MCF 10A (cell line): ENCODE measurements around the gene TEX101. TPM values are rescaled to one million over a fixed set of nuclear protein-coding genes. Genes with fewer than 3 reads are reported as not detected.

ENCODE experiments used
- BruUV-seq: library from RNA; stranded (reverse); fragments of 400-500 nt; replicated peaks from 2 replicates; lab custom pipeline; 2021; lab: Mats Ljungman, UMichigan
- CTCF ChIA-PET: fragments of 300-600 bp; sonication (Branson Sonifier 250); formaldehyde crosslinking; extraction: SDS; loops from one replicate; lab custom pipeline; 2021; ENCODE audit warnings: antibody characterized with exemption, inconsistent platforms; lab: Yijun Ruan, JAX
- POLR2A ChIA-PET: fragments of 300-600, 350-650 bp; sonication (Branson Sonifier 250); formaldehyde crosslinking; extraction: SDS; loops from one replicate; lab custom pipeline; 2020; ENCODE audit warnings: antibody characterized with exemption, inconsistent platforms; lab: Yijun Ruan, JAX
- DNase-seq: peaks from one replicate; pipeline ENCODE4 v3.0.0-alpha.2; 2018; ENCODE audit not compliant: unreplicated experiment
- H3K27ac Mint-ChIP-seq: one replicate; pipeline ENCODE4 v1.8.0; 2022; ENCODE audit warnings: mild to moderate bottlenecking, low read depth, mixed read lengths; ENCODE audit not compliant: unreplicated experiment
- H3K27me3 Mint-ChIP-seq: one replicate; pipeline ENCODE4 v1.8.0; 2022; ENCODE audit warnings: mixed read lengths; ENCODE audit not compliant: insufficient read depth, unreplicated experiment
- H3K36me3 Mint-ChIP-seq: one replicate; pipeline ENCODE4 v1.8.0; 2022; ENCODE audit warnings: mild to moderate bottlenecking, moderate library complexity, mixed read lengths; ENCODE audit not compliant: insufficient read depth, unreplicated experiment
- H3K4me1 Mint-ChIP-seq: one replicate; pipeline ENCODE4 v1.8.0; 2022; ENCODE audit warnings: mixed read lengths; ENCODE audit not compliant: insufficient read depth, unreplicated experiment
- H3K4me3 Mint-ChIP-seq: one replicate; pipeline ENCODE4 v1.8.0; 2022; ENCODE audit warnings: mild to moderate bottlenecking, moderate library complexity, mixed read lengths; ENCODE audit not compliant: unreplicated experiment
- H3K9me3 Mint-ChIP-seq: one replicate; pipeline ENCODE4 v1.8.0; 2022; ENCODE audit warnings: mixed read lengths; ENCODE audit not compliant: unreplicated experiment
- intact Hi-C: fragments of 100-400 bp; cut with micrococcal nuclease; formaldehyde crosslinking; loops from 2 replicates; pipeline ENCODE4 v1.14.1; 2022
- total RNA-seq: library from RNA; stranded (reverse); gene quantifications from 2 replicates; pipeline ENCODE4 v1.2.3, GENCODE V29; 2022
- TF ChIP-seq, protein P1 (sequence below): fragments of 200-600 bp; IDR thresholded peaks from one replicate; pipeline ENCODE4 v1.8.0; 2022; ENCODE audit warnings: antibody characterized with exemption, mild to moderate bottlenecking; ENCODE audit not compliant: unreplicated experiment

The TEX101 gene
- total RNA-seq, 1 experiment from 2014 or later: not detected

DNA sequence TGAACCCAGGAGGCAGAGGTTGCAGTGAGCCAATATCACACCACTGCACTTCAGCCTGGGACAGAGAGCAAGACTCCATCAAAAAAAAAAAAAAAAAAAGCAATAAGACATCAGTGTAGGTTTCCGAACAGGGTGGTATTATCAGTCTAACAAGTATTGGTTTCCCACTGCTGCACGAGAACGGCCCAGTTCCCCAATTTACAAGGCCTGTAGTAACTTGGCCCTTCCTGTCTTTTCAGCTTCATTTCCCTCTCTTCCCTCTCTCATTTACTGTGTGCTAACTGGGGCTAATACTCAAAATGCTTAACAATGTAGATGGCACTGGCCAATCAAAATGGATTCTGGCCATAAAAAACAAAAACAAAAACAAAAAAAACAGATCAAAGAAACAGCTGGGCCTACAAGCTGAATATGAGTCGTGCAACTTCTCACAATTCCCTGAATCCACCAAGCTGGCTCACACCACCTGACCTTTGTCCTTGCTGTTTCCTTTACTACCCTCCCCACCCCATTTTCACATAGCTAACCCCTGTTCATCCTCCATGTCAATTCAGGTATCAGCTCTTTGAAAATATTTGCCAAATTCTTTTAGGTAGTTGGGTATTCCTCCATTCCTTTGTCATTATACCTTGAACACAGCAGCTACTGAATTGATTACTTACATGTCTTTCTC is 2.4 kb downstream of the TEX101 start:
- intact Hi-C loops: no loop called here
- H3K27ac Mint-ChIP-seq: no peak overlapping the region
- BruUV-seq: no TSS peak
- peaks cover 7% of the 10 kb centered on the region for H3K36me3 Mint-ChIP-seq
- DNase-seq: no peak
- no peak overlapping the region for H3K4me3 Mint-ChIP-seq
- ChIA-PET POLR2A (interaction anchor here (0.7 kb wide), 1 partner anchor 109 kb away, joined by 3 read pairs; no protein-coding TSS in a partner anchor), CTCF (interaction anchor here (0.6 to 2.1 kb wide), 9 partner anchors 8 to 328 kb away, joined by 3 to 6 read pairs (median 4); no protein-coding TSS in a partner anchor)
- no peaks in the 10 kb centered on the region for H3K4me1 Mint-ChIP-seq
- no peaks in the 10 kb centered on the region for H3K9me3 Mint-ChIP-seq
- H3K27me3 Mint-ChIP-seq: no peaks in the 10 kb centered on the region
- TF ChIP-seq, protein P1, sequence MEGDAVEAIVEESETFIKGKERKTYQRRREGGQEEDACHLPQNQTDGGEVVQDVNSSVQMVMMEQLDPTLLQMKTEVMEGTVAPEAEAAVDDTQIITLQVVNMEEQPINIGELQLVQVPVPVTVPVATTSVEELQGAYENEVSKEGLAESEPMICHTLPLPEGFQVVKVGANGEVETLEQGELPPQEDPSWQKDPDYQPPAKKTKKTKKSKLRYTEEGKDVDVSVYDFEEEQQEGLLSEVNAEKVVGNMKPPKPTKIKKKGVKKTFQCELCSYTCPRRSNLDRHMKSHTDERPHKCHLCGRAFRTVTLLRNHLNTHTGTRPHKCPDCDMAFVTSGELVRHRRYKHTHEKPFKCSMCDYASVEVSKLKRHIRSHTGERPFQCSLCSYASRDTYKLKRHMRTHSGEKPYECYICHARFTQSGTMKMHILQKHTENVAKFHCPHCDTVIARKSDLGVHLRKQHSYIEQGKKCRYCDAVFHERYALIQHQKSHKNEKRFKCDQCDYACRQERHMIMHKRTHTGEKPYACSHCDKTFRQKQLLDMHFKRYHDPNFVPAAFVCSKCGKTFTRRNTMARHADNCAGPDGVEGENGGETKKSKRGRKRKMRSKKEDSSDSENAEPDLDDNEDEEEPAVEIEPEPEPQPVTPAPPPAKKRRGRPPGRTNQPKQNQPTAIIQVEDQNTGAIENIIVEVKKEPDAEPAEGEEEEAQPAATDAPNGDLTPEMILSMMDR: no peak

DNA sequence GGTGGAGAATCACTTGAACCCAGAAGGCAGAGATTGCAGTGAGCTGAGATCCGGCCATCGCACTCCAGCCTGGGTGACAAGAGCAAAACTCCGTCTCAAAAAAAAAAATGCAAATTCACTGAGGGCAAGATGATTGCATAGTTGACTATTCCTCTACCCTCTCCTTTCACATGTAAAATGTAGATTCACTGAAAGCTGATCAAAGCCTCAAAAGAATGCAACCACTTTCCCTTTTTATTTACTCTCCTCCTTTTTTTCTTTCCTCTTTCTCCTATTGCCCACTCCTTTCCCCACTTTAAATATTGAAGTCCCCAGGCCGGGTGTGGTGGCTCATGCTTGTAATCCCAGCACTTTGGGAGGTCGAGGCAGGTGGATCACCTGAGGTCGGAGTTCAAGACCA is 6.3 kb downstream of the TEX101 start:
- Mint-ChIP-seq H3K27ac (no peak overlapping the region), H3K4me1 (peaks cover 13% of the 10 kb centered on the region), H3K27me3 (no peaks in the 10 kb centered on the region), H3K9me3 (no peaks in the 10 kb centered on the region), H3K36me3 (peaks cover 1% of the 10 kb centered on the region), H3K4me3 (no peak overlapping the region)
- intact Hi-C loops: loop anchor here (10.0 kb wide), 1 partner anchor 316 kb away; no protein-coding TSS in a partner anchor
- DNase-seq: no peak
- no TSS peak for BruUV-seq
- POLR2A ChIA-PET: interaction anchor here (0.6 kb wide), 1 partner anchor 986 kb away, joined by 4 read pairs; no protein-coding TSS in a partner anchor
- CTCF ChIA-PET: interaction anchor here (1.0 to 3.3 kb wide), 2 partner anchors 11 to 26 kb away, joined by 3 to 13 read pairs; no protein-coding TSS in a partner anchor
- TF ChIP-seq, protein P1: no peak

DNA sequence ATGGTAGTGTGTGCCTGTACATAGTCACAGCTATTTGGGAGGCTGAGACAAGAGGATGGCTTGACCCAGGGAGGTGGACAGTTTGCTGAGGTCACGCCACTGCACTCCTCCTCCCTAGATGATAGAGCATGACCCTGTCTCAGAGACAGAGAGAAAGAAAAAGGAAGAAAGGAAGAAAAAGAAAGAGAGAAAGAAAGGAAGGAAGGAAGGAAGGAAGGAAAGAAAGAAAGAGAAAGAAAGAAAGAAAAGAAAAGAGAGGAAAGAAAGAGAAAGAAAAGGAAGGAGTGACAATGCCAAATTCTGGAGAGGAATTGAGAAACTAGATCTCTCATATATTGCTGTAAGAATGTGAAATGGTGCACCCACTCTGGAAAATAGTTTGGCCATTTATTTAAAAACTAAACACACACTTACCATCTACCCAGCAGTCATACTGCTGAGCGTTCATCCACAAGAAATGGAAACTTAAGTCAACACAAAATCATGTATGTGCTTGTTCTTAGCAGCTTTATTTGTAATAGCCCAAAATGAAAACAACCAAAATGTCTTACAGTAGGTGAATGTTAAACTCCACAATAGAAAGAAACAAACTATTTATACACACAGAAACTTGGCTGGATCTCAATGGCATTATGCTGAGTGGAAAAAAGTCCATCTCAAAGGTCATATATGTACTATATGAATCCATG is 7.5 kb downstream of the TEX101 start:
- Mint-ChIP-seq H3K4me3 (no peak overlapping the region), H3K27me3 (no peaks in the 10 kb centered on the region), H3K9me3 (no peaks in the 10 kb centered on the region), H3K27ac (no peak overlapping the region), H3K4me1 (peaks cover 17% of the 10 kb centered on the region), H3K36me3 (no peaks in the 10 kb centered on the region)
- CTCF ChIA-PET: interaction anchor here (0.5 to 3.3 kb wide), 4 partner anchors 10 to 424 kb away, joined by 3 to 13 read pairs (median 3); no protein-coding TSS in a partner anchor
- POLR2A ChIA-PET: no interaction called here
- no TSS peak for BruUV-seq
- TF ChIP-seq, protein P1: no peak
- intact Hi-C loops: loop anchor here (10.0 kb wide), 1 partner anchor 317 kb away; no protein-coding TSS in a partner anchor
- DNase-seq: no peak

DNA sequence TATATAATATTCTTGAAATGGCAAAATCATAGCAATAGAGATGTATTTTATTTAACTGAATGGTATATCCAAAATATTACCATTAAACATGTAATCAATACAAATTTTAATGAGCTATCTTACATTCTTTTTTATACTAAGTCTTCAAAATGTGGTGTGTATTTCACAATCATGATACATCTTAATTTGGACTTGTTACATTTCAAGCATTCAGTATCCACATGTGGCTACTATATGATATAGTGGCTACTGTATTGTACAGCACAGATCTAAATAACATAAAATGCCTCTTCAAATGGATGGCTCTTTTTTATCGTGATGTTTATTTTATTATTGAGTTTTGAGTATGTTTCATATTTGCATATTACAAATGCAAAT is 8.0 kb downstream of the TEX101 start:
- intact Hi-C loops: loop anchor here (10.0 kb wide), 1 partner anchor 318 kb away; no protein-coding TSS in a partner anchor
- no TSS peak for BruUV-seq
- POLR2A ChIA-PET: no interaction called here
- Mint-ChIP-seq H3K27ac (no peak overlapping the region), H3K4me1 (peaks cover 17% of the 10 kb centered on the region), H3K27me3 (no peaks in the 10 kb centered on the region), H3K4me3 (no peak overlapping the region), H3K9me3 (no peaks in the 10 kb centered on the region), H3K36me3 (no peaks in the 10 kb centered on the region)
- CTCF ChIA-PET: interaction anchor here (0.5 to 3.3 kb wide), 3 partner anchors 9 to 424 kb away, joined by 3 to 13 read pairs (median 3); no protein-coding TSS in a partner anchor
- TF ChIP-seq, protein P1: no peak
- no peak for DNase-seq
